ENCODE data around the gene NUDT3.
"Not testable (repeated sequence)": the region's sequence is repeated elsewhere in the genome, so short reads cannot be mapped to it uniquely, and the experiment has no call there.

DNA sequence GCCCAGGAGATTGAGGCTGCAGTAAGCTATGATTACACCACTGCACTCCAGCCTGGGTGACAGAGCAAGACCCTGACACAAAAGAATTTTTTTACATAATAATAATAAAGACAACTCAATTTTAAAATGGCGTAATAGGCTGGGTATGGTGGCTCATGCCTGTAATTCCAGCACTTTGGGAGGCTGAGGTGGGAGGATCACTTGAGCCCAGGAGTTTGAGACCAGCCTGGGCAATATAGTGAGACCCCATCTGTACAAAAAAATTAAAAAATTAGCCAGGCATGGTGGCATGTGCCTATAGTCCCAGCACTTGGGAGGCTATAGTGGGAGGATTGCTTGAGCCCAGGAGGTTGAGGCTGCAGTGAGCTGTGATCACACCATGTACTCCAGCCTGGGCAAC is 15.4 kb upstream of the NUDT3 start:
- not testable (repeated sequence) for TF ChIP-seq POLR2A (IDR thresholded peaks at IDR 0.05; ENCODE audit: low read depth, low read length); POLR2AphosphoS5 (IDR thresholded peaks at IDR 0.05; ENCODE audit: low read depth, low read length); TAF1 (IDR thresholded peaks at IDR 0.05; ENCODE audit: low read depth, low read length); POU2F2 (IDR thresholded peaks at IDR 0.05; ENCODE audit: low read depth, low read length); SPI1 (IDR thresholded peaks at IDR 0.05; ENCODE audit: low read depth, low read length); PAX5 (IDR thresholded peaks at IDR 0.05; ENCODE audit: insufficient read depth, low read length, severe bottlenecking)
